Aorta (tissue), 5 donors: ENCODE results near the gene CNN3. TPM values are rescaled to one million over a fixed set of nuclear protein-coding genes. Genes with fewer than 3 reads are reported as not detected.
A peak's percentile ranks its signal among the peaks of the same experiment; 100 is the strongest.

Source experiments
- ATAC-seq: fragments of 200-7000 bp; cut with Tn5 transposase; one replicate; pipeline ENCODE4 v1.9.1; 2022; ENCODE audit warnings: moderate library complexity; ENCODE audit not compliant: low FRiP score
- DNase-seq, 2 donors: peaks; one replicate each; pipeline ENCODE4 v3.0.0-alpha.2; 2020
- H3K27ac ChIP-seq, 2 donors: one replicate each; pipeline ENCODE4 v1.5.1; 2013; ENCODE audit warnings: low read length in 2 of 2, mild to moderate bottlenecking in 2 of 2, moderate library complexity in 2 of 2, control low read depth in 1 of 2, inconsistent platforms in 1 of 2, low read depth in 1 of 2
- H3K27me3 ChIP-seq, 2 donors: one replicate each; pipeline ENCODE4 v1.6.1; 2013; ENCODE audit warnings: control low read depth in 1 of 2, low read length in 1 of 2, mild to moderate bottlenecking in 1 of 2, moderate library complexity in 1 of 2; ENCODE audit not compliant: insufficient read depth in 2 of 2, control insufficient read depth in 1 of 2
- H3K36me3 ChIP-seq, 2 donors: one replicate each; pipeline ENCODE4 v1.6.1; 2013; ENCODE audit warnings: control low read depth in 1 of 2, low read length in 1 of 2, mild to moderate bottlenecking in 1 of 2; ENCODE audit not compliant: insufficient read depth in 2 of 2, control insufficient read depth in 1 of 2
- H3K4me1 ChIP-seq, 2 donors: one replicate each; pipeline ENCODE4 v1.6.1; 2013; ENCODE audit warnings: low read length in 2 of 2, control low read depth in 1 of 2, mild to moderate bottlenecking in 1 of 2, moderate library complexity in 1 of 2; ENCODE audit not compliant: insufficient read depth in 2 of 2, control insufficient read depth in 1 of 2
- H3K4me3 ChIP-seq, 2 donors: one replicate each; pipeline ENCODE4 v1.5.1; 2013; ENCODE audit warnings: low read length in 2 of 2, control low read depth in 1 of 2, mild to moderate bottlenecking in 1 of 2
- H3K9me3 ChIP-seq: one replicate; pipeline ENCODE4 v1.6.1; 2013; ENCODE audit warnings: mild to moderate bottlenecking, low read length; ENCODE audit not compliant: control insufficient read depth
- WGBS, 2 donors: extraction: QIAGEN DNeasy Blood & Tissue Kit; methylation state at CpG; one replicate each; pipeline ENCODE4 v1.1.7; 2013; 5-methylcytosine and 5-hydroxymethylcytosine counted together
- intact Hi-C, 2 donors: fragments of 100-400 bp; cut with DNase I; formaldehyde crosslinking; loops; one replicate each; pipeline versions ENCODE4 v1.14.2 to v1.15.0; 2022
- long read RNA-seq, 2 donors: library from polyadenylated mRNA; unstranded; transcript quantifications; one replicate each; pipeline ENCODE4 v2.0.0, GENCODE V29; 2020 to 2021
- polyA plus RNA-seq, 2 donors: library from polyadenylated mRNA; stranded (reverse); fragments of 200-250 nt; gene quantifications; one replicate each; pipeline ENCODE4 v1.2.3, GENCODE V29; 2013
- total RNA-seq, 2 donors: library from RNA; stranded (reverse); fragmentation: NEBNext Ultra II Directional; extraction: Animal tissue kit (Norgen Biotek cat#: 25700); gene quantifications; one replicate each; pipeline ENCODE4 v1.2.1, GENCODE V29; 2021
- donor health status: healthy with polysubstance abuse.
- donor health status: Bipolar disorder and iron deficiency.
- donor health status: DM: no; HTN: no; CAD: no.
- donor health status: DM: no; HTN: no; CAD: no.
- donor health status: DM: yes; HTN: yes; CAD: no.

Gene CNN3
- total RNA-seq (100 to 1,000 TPM; 386 to 463 TPM), polyA plus RNA-seq (100 to 1,000 TPM; 138 to 203 TPM)
- long read RNA-seq, donor 1, transcript CNN3-204 (3 exons, 568 nt), result minor isoform, 5 of 2,347 reads
- long read RNA-seq, donor 1, transcript CNN3-201 (7 exons, 2,165 nt), result major isoform, 2,242 of 2,347 reads
- long read RNA-seq, donor 1, partial matches to known transcripts, result 14 of 2,347 reads
- long read RNA-seq, donor 1, other reads (novel, unspliced or antisense), result 82 of 2,347 reads
- long read RNA-seq, donor 2, transcript CNN3-201 (7 exons, 2,165 nt), result major isoform, 429 of 471 reads
- long read RNA-seq, donor 2, partial matches to known transcripts, result 5 of 471 reads
- long read RNA-seq, donor 2, other reads (novel, unspliced or antisense), result 33 of 471 reads

GRCh38 chr1:94926915-94927404 lies at the start of gene CNN3:
Gene CNN3 (minus strand): TSS chr1:94927110. CDS start chr1:94926894, 216 bp downstream.
- ATAC-seq (peak; percentile 94), DNase-seq (peak; percentile 95 to 97)
- Histone ChIP-seq H3K36me3 (no peaks in the 10 kb centered on the region), H3K9me3 (no peaks in the 10 kb centered on the region), H3K4me1 (peaks cover 0 to 8% of the 10 kb centered on the region in 2 donors), H3K4me3 (peak within 1 kb of the TSS; percentile 81 to 89), H3K27ac (peak within 1 kb of the TSS; percentile 92 to 99), H3K27me3 (no peaks in the 10 kb centered on the region)
- intact Hi-C loops, result loop anchor here (2.0 to 10.0 kb wide), 6 partner anchors 60 to 308 kb away; partner anchors contain the start of gene RWDD3 (in 1 of the 2)
- 0 to 1% methylated on average over 14 to 57 of the region's 57 CpGs for WGBS, 2 donors

GRCh38 chr1:94974824-94975223 lies 47.9 kb upstream of the CNN3 start:
- WGBS, 2 donors, result 93 to 96% methylated on average over 1 of the region's 1 CpG
- Histone ChIP-seq H3K4me1 (peaks cover 1 to 7% of the 10 kb centered on the region in 2 donors), H3K9me3 (no peaks in the 10 kb centered on the region), H3K27me3 (no peaks in the 10 kb centered on the region), H3K36me3 (no peaks in the 10 kb centered on the region), H3K27ac (no peak overlapping the region), H3K4me3 (no peak overlapping the region)
- intact Hi-C loops, result loop anchor here (5.0 kb wide), 2 partner anchors 37 to 42 kb away; no protein-coding TSS in a partner anchor
- no peak for ATAC-seq
- no peak for DNase-seq

GRCh38 chr1:94974241-94974640 lies 47.3 kb upstream of the CNN3 start:
- DNase-seq, result no peak
- Histone ChIP-seq H3K36me3 (no peaks in the 10 kb centered on the region), H3K9me3 (no peaks in the 10 kb centered on the region), H3K4me3 (no peak overlapping the region), H3K27ac (no peak overlapping the region), H3K27me3 (no peaks in the 10 kb centered on the region), H3K4me1 (peaks cover 1 to 7% of the 10 kb centered on the region in 2 donors)
- 63 to 67% methylated on average over 1 of the region's 1 CpG for WGBS, 2 donors
- ATAC-seq, result no peak
- intact Hi-C loops, result loop anchor here in 1 of 2 donors (5.0 kb wide), 1 partner anchor 38 kb away; no protein-coding TSS in a partner anchor

- no peak for DNase-seq
- Histone ChIP-seq H3K27ac (no peak overlapping the region), H3K36me3 (no peaks in the 10 kb centered on the region), H3K4me1 (peaks cover 1 to 7% of the 10 kb centered on the region in 2 donors), H3K9me3 (no peaks in the 10 kb centered on the region), H3K27me3 (no peaks in the 10 kb centered on the region), H3K4me3 (no peak overlapping the region)
- peak; percentile 56 for ATAC-seq
- intact Hi-C loops, result loop anchor here in 1 of 2 donors (5.0 kb wide), 1 partner anchor 39 kb away; no protein-coding TSS in a partner anchor
- 34 to 35% methylated on average over 8 of the region's 8 CpGs for WGBS, 2 donors
Measured at GRCh38 chr1:94973309-94973922, 46.5 kb upstream of the CNN3 start.

- Histone ChIP-seq H3K27ac (peak overlapping the region in 1 of 2 donors; percentile 61), H3K4me3 (no peak overlapping the region), H3K9me3 (no peaks in the 10 kb centered on the region), H3K27me3 (no peaks in the 10 kb centered on the region), H3K36me3 (no peaks in the 10 kb centered on the region), H3K4me1 (peaks cover 1 to 7% of the 10 kb centered on the region in 2 donors)
- ATAC-seq, result no peak
- DNase-seq, result no peak
- intact Hi-C loops, result loop anchor here in 1 of 2 donors (5.0 kb wide), 1 partner anchor 41 kb away; no protein-coding TSS in a partner anchor
- WGBS, 2 donors, result 28 to 33% methylated on average over 6 of the region's 6 CpGs
Measured at GRCh38 chr1:94971491-94971924, 44.6 kb upstream of the CNN3 start.

- DNase-seq (no peak), ATAC-seq (no peak)
- H3K4me3 ChIP-seq, result no peak overlapping the region
- H3K27me3 ChIP-seq, result no peaks in the 10 kb centered on the region
- intact Hi-C loops, result loop anchor here in 1 of 2 donors (5.0 kb wide), 1 partner anchor 42 kb away; no protein-coding TSS in a partner anchor
- 92 to 97% methylated on average over 2 of the region's 2 CpGs for WGBS, 2 donors
- H3K27ac ChIP-seq, result no peak overlapping the region
- no peaks in the 10 kb centered on the region for H3K9me3 ChIP-seq
- no peaks in the 10 kb centered on the region for H3K36me3 ChIP-seq
- peaks cover 1 to 7% of the 10 kb centered on the region in 2 donors for H3K4me1 ChIP-seq
Measured at GRCh38 chr1:94970783-94971182, 43.9 kb upstream of the CNN3 start.

GRCh38 chr1:94969137-94969536 lies 42.2 kb upstream of the CNN3 start:
- Histone ChIP-seq H3K36me3 (no peaks in the 10 kb centered on the region), H3K9me3 (no peaks in the 10 kb centered on the region), H3K4me3 (no peak overlapping the region), H3K4me1 (peaks cover 1 to 3% of the 10 kb centered on the region in 2 donors), H3K27ac (no peak overlapping the region), H3K27me3 (no peaks in the 10 kb centered on the region)
- intact Hi-C loops, result no loop called here
- DNase-seq (no peak), ATAC-seq (no peak)
- WGBS, 2 donors, result 98 to 99% methylated on average over 6 of the region's 6 CpGs

- no peak overlapping the region for H3K27ac ChIP-seq
- H3K4me3 ChIP-seq, result no peak overlapping the region
- 79 to 82% methylated on average over 1 of the region's 1 CpG for WGBS, 2 donors
- H3K9me3 ChIP-seq, result no peaks in the 10 kb centered on the region
- H3K36me3 ChIP-seq, result no peaks in the 10 kb centered on the region
- DNase-seq (no peak), ATAC-seq (no peak)
- intact Hi-C loops, result no loop called here
- no peaks in the 10 kb centered on the region for H3K27me3 ChIP-seq
- peaks cover 0 to 3% of the 10 kb centered on the region in 2 donors for H3K4me1 ChIP-seq
Measured at GRCh38 chr1:94966033-94966432, 39.1 kb upstream of the CNN3 start.
